GM19468 (cell line): ENCODE results near the gene FXR2.

Source experiments
- ATAC-seq: cut with Tn5 transposase; IDR thresholded peaks from one replicate; pipeline ENCODE4 v1.9.1; 2021; ENCODE audit warnings: mild to moderate bottlenecking, moderate library complexity, moderate number of reproducible peaks; ENCODE audit not compliant: unreplicated experiment; ENCODE audit errors: extremely low read depth

The FXR2 gene

DNA sequence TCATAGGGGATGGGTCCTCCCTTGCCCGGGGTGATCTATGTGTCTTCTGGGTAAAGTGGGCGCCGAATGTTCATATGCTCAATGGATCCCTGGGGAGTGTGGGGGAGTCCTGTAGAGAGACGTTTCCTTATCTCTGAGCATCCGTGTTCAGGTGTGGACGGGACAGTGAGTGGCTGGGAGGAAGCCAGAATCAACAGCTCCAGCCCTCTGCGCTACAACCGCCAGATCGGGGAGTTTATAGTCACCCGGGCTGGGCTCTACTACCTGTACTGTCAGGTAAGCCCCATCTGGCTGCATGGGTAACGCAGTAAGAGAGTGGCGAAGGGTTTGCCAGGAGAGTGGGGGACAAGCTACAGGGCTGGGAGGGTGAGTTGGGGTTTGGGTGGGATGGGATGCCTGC lies 58.1 kb downstream of the FXR2 start:
- ATAC-seq: no peak

DNA sequence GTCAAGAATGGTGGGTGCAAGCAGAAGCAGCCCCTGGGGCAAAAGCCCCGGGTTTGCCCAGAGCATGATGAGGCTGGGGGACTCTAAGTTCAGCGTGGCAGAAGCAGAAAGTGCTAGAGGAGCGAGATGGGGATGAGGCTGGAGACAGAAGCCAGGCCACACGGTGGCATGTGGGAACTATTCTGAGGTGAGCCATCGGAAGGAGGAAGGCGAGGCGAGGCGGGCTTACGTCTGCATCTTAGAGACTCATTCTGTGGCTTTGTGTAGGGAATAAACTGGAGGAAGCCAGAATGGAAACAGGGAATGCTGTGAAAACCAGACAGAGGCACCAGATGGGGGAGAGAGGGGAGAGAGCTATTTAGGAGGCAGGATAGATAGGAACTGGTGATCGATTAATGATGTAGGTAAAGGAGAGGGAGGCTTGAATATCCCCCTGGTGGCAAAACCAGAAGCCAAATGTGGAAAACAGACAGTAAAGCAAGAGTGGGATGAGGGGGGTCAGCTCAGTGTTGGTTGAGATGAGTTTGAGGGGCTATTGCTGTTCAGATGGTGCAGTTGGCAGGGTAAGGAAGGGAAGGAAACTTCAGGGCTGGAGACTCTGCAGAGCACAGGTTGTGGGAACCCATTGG lies 59.3 kb downstream of the FXR2 start:
- ATAC-seq: no peak

DNA sequence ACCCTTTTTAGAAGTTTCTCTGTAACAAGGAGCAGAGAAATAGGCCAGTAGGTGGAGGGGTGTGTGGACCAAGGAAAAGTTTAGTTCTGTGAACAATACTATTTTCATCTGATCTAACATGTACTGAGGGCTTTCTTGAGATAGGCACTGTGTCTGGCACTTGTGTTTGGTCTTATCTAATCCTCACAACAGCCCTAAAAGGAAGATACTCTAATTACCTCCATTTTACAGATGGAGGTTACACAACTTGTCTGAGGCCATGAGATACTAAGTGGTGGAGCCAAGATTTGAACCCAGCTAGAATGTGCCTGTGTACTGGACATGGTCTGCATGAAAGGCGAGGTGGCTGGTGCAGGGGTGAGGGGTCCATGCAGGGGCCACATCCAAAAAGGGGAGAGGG lies 61.3 kb downstream of the FXR2 start:
- no peak for ATAC-seq

DNA sequence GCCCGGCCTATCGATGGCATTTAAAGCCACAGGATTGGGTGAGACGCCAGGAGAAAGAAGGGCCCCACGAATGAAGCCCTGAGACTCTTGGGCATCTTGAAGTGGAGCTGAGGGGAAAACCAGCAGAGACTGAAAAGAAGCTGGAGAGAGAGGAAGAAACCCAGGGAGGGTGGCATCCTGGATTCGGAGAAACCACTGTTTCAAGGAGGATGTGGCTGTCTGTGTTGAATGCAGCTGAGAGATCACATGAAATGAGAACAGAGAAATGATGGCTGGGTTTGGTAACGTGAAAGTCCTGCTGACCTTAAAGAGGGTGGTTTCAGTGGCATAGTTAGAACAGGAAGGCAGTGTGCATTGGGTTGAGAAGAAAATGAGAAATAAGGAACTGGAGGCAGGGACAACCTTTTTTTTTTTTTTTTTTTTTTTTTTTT lies 62.1 kb downstream of the FXR2 start:
- no peak for ATAC-seq

DNA sequence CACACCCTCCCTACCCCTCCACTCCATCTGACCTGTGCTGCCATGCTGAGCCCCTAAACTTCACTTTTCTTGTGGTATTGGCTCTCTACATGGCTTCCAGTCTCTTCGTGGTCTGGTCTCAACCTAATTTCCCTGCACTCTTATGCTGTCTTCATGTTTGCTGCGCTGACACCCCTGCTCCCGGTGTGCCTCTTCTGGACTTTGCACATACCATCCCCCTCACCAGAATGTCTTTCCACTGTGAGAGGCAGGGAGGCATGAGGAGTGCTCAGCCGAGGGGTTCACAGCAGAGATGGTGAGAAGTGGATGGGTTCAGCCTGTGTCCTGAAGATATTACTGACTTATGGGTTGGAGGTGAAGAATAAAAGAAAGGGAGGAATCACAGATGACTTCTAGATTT lies 63.3 kb downstream of the FXR2 start:
- no peak for ATAC-seq

DNA sequence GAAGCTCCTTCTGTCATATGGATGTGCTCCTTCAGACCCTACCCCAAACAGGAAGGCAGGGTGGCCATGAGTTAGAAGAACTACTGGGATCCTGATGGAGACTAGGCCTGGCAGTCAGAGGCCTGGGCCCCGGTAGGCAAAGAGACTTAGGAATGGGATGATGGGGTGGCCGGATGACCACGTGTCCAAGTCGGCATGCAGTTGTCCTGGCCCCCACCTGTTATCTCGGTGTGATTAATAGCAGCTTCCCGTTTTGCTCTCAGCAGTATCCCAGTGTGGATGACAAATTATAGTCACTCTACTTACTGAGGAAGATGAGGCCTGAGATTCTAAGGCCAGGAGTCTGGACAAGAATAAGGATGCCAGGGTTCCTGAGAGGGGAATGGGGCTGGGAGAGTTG lies 64.4 kb downstream of the FXR2 start:
- no peak for ATAC-seq

DNA sequence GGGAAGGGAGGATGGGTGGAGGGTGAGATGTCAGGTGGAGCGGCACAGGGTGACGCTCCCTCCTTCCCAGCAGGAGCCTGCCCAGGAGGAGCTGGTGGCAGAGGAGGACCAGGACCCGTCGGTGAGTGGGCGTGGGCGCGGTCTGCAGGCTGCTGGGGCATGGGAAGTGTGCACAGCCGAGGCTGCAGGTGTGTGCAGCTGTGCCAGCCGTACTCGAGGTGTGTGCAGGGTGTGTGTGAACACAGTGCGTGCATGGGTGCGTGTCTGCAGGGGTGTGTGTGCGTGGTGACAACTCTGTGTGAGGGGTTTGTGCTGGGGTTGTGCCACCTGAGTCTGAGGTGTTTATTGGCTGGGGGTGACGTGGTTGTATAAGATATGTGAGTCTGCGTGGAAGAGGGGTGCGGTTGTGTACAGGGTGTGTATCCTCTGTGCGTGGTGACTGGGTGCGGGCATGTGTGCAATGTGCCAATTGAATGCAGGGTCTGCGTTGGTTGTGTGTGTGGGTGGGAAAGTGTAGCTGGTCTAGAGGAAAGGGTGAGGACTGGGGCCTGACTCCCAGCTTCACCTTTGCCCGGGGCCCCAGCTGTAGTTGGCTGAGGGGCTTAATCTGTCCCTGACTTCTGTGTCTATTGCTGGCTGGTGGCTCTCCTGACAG lies 65.2 kb downstream of the FXR2 start:
- no peak for ATAC-seq

DNA sequence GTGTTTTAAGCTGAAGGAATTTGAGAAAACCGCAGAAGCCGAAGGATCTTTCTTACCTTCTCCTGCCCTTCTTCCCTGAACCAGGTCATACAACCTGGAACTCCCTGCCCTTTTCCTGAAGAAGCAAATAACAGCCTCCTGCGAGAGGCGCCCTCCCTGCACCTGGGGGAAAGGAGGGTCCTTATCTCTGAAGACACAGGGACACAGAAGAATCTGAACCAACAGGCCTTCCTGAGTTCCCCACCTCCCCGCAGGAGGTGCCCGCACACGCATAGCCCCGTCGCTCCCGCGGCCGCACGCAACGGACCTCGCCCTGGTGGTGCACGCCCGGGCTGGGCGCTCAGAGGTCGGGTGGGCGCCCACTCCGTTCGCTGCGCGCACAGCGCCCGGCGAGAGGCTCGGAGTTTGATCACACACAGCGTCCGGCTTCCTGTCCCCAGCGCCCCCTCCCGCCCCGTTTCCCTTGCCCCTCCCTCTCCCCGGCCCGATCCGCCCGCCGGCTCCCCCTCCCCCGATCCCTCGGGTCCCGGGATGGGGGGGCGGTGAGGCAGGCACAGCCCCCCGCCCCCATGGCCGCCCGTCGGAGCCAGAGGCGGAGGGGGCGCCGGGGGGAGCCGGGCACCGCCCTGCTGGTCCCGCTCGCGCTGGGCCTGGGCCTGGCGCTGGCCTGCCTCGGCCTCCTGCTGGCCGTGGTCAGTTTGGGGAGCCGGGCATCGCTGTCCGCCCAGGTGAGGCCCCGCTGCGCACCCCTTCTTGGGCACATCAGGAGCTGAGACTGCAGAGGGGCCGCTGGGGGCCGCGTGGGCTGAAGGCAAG lies 65.9 kb downstream of the FXR2 start, which contains the start of gene TNFSF12:
Gene TNFSF12 (plus strand): TSS at position 474 of the 816 bp plus-strand sequence. CDS start 96 bp downstream, at position 570.
- ATAC-seq: no peak

DNA sequence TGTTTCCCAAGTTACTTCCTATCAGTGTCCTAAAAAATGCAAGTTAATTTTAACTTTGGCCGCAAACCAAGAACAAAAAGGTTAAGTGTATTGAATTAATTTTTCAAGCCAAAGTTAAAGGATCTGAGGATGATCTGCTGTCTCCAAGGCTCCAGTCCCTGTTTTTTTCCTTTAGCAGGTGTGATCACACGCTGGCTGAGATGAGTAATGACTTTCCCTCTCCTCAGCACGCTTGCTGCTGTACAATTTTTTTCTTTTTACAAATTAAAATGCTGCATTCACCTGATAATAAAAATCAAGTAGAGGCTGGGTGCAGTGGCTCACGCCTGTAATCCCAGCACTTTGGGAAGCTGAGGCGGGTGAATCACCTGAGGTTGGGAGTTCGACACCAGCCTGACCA lies 69.8 kb downstream of the FXR2 start:
- no peak for ATAC-seq
